Kidney (tissue), 14 donors: ENCODE results near the gene EXO1. TPM values are rescaled to one million over a fixed set of nuclear protein-coding genes. Genes with fewer than 3 reads are reported as not detected.

Experiments used
- DNase-seq, 5 donors: peaks; one replicate each; pipeline ENCODE4 v3.0.0-alpha.2; 2013 to 2020
- FAIRE-seq: peaks from 2 replicates; lab custom pipeline; 2012; peaks lifted over from hg19 to GRCh38; lab: Jason Lieb, UNC
- H3K27ac ChIP-seq, 2 donors: one replicate each; pipeline ENCODE4 v1.7.0; 2013; ENCODE audit warnings: low read depth in 2 of 2, low read length in 2 of 2, inconsistent platforms in 1 of 2
- H3K27me3 ChIP-seq: one replicate; pipeline ENCODE4 v1.7.1; 2013; ENCODE audit warnings: low read length, inconsistent platforms; ENCODE audit not compliant: control insufficient read depth, insufficient read depth
- H3K36me3 ChIP-seq, 3 donors: one replicate each; pipeline versions ENCODE4 v1.7.0 to v1.7.1; 2013; ENCODE audit warnings: low read length in 3 of 3, control low read depth in 1 of 3, inconsistent platforms in 1 of 3; ENCODE audit not compliant: insufficient read depth in 3 of 3, control insufficient read depth in 2 of 3
- H3K4me1 ChIP-seq, 3 donors: one replicate each; pipeline versions ENCODE4 v1.7.0 to v1.7.1; 2013; ENCODE audit warnings: low read length in 3 of 3, inconsistent platforms in 1 of 3, low read depth in 1 of 3; ENCODE audit not compliant: control insufficient read depth in 2 of 3, insufficient read depth in 2 of 3
- H3K4me3 ChIP-seq, 3 donors: one replicate each; pipeline versions ENCODE4 v1.7.0 to v1.8.1; 2013; ENCODE audit warnings: low read length in 3 of 3, control low read depth in 1 of 3, inconsistent platforms in 1 of 3
- H3K9ac ChIP-seq, 3 donors: one replicate each; pipeline versions ENCODE4 v1.7.0 to v1.7.1; 2013; ENCODE audit warnings: low read length in 3 of 3, control low read depth in 1 of 3, inconsistent platforms in 1 of 3
- H3K9me3 ChIP-seq, 3 donors: one replicate each; pipeline versions ENCODE4 v1.7.0 to v1.7.1; 2013; ENCODE audit warnings: low read length in 3 of 3, control low read depth in 1 of 3, inconsistent platforms in 1 of 3; ENCODE audit not compliant: control insufficient read depth in 2 of 3, insufficient read depth in 1 of 3
- intact Hi-C: fragments of 100-400 bp; cut with DNase I; formaldehyde crosslinking; loops from one replicate; pipeline ENCODE4 v1.11.1; 2022
- polyA plus RNA-seq: library from polyadenylated mRNA; stranded (reverse); fragments of 350-450 nt; fragmentation: Illumina TruSeq; extraction: RNeasy Lipid Tissue Mini Kit (QIAGEN cat#74804); gene quantifications from one replicate; pipeline ENCODE4 v1.2.3, GENCODE V29; 2014; ENCODE audit warnings: low read depth, low replicate concordance; ENCODE audit not compliant: insufficient read depth
- total RNA-seq: library from RNA; stranded (reverse); fragmentation: NEBNext Ultra II Directional; extraction: Animal tissue kit (Norgen Biotek cat#: 25700); gene quantifications from one replicate; pipeline ENCODE4 v1.2.1, GENCODE V29; 2021
- TF ChIP-seq, protein P1 (sequence below): IDR thresholded peaks from 3 replicates; pipeline ENCODE4 v1.5.1; 2012; ENCODE audit warnings: mild to moderate bottlenecking, moderate library complexity, borderline replicate concordance; ENCODE audit not compliant: insufficient read depth; ENCODE audit errors: extremely low read depth
- donor health status: control.
- donor health status: control.
- donor health status: control.
- donor health status: control.
- donor health status: control.
- donor health status: DM: yes; HTN: yes; CAD: no.
- donor health status: Normal renal cell carcinoma (clear cell type).

The EXO1 gene
- total and polyA plus RNA-seq, 2 donors from 2014 or later = 0.69 TPM; not detected in 1

DNA sequence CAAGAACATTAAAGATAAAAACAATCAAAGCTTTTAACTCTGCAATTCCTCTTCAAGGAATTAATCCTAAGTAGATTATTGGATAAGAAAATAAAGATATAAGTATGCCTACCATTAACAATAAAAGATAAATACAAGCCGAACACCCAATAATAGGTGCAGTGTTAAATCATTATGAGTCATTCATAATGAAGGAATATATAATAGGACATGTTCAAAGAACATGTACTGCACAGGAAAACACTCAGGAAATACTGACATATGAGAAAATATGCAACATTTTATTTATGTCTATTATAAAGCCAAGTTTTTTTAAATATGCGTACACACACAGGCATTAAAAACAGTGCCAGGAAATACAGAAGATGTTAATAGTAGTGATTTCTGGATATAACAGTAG lies 11.1 kb upstream of the EXO1 start:
- TF ChIP-seq, protein P1, sequence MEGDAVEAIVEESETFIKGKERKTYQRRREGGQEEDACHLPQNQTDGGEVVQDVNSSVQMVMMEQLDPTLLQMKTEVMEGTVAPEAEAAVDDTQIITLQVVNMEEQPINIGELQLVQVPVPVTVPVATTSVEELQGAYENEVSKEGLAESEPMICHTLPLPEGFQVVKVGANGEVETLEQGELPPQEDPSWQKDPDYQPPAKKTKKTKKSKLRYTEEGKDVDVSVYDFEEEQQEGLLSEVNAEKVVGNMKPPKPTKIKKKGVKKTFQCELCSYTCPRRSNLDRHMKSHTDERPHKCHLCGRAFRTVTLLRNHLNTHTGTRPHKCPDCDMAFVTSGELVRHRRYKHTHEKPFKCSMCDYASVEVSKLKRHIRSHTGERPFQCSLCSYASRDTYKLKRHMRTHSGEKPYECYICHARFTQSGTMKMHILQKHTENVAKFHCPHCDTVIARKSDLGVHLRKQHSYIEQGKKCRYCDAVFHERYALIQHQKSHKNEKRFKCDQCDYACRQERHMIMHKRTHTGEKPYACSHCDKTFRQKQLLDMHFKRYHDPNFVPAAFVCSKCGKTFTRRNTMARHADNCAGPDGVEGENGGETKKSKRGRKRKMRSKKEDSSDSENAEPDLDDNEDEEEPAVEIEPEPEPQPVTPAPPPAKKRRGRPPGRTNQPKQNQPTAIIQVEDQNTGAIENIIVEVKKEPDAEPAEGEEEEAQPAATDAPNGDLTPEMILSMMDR = no peak
- H3K27ac ChIP-seq = no peak overlapping the region
- H3K4me1 ChIP-seq = no peaks in the 10 kb centered on the region
- FAIRE-seq = no peak
- H3K36me3 ChIP-seq = no peaks in the 10 kb centered on the region
- H3K9me3 ChIP-seq = no peaks in the 10 kb centered on the region
- H3K9ac ChIP-seq = no peak overlapping the region
- no peaks in the 10 kb centered on the region for H3K27me3 ChIP-seq
- H3K4me3 ChIP-seq = no peak overlapping the region
- no peak for DNase-seq
- intact Hi-C loops = no loop called here

DNA sequence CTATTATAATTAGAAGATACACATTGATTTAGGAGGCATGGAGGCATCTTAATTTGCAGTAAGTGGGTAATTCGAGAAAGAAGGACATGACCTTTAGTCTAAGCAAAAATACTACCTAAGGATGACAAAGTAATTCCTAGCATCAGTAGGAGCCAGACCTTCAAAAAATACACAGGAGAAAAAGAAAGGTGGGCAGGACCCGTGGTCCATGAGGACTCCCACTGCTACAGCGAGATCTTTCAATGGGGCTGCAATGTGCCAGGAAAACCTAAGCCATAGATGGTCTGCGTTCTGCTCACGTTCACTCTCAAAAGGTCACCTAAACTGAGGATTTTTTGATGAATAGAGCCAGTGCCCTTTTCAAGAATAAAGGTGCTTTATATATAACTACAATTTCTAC lies 10.6 kb upstream of the EXO1 start:
- no peaks in the 10 kb centered on the region for H3K27me3 ChIP-seq

DNA sequence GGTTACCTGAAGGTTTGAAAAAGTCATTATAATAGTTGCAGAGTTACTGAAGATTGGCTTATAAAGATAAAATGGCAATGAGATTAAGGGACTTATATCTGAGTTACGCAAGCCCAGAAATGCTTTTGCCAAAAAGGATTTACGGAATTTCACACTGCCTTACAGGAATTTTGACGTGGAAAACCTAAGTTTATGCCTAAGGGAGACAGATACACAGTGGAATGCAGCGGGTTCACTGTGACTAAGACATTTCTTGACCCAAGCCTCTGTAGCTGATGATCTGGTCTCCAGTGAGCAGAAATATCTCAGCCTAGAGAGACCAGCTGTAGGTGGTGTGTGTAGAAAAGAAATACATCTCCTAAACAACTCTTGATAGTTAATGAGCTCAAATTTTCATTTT lies 10.1 kb upstream of the EXO1 start:
- DNase-seq (no peak), FAIRE-seq (no peak)
- no peaks in the 10 kb centered on the region for H3K4me1 ChIP-seq
- H3K27ac ChIP-seq = no peak overlapping the region
- TF ChIP-seq, protein P1 = no peak
- no peak overlapping the region for H3K4me3 ChIP-seq
- H3K9ac ChIP-seq = no peak overlapping the region
- no peaks in the 10 kb centered on the region for H3K27me3 ChIP-seq
- intact Hi-C loops = no loop called here
- H3K36me3 ChIP-seq = no peaks in the 10 kb centered on the region
- no peaks in the 10 kb centered on the region for H3K9me3 ChIP-seq

More for the DNA sequence above, 10.6 kb upstream of the EXO1 start:
- FAIRE-seq (no peak), DNase-seq (no peak)
- intact Hi-C loops = no loop called here
- Histone ChIP-seq H3K27ac (no peak overlapping the region), H3K9me3 (no peaks in the 10 kb centered on the region), H3K36me3 (no peaks in the 10 kb centered on the region), H3K9ac (no peak overlapping the region), H3K4me3 (no peak overlapping the region), H3K4me1 (no peaks in the 10 kb centered on the region)
- TF ChIP-seq, protein P1 = no peak

DNA sequence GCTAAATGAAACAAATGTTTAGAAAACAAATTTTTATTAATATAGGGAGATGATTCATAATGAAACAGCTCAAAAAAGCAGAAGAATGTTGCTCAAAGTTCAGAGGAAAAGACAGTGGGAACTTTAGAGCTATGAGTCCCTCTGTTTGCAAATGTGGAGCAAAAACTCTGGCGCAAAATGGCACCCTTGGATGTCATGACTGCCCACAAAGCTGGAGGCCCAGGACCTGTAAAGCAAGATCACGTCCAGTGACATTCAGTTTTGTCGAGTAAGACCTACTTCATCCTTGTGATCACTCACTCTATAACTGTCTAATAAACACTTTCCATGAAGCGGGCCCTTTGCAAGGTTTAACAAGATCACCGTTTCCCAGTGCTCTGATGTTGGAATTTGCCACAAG lies 9.1 kb upstream of the EXO1 start:
- TF ChIP-seq, protein P1 = no peak
- intact Hi-C loops = no loop called here
- Histone ChIP-seq H3K36me3 (no peaks in the 10 kb centered on the region), H3K27me3 (no peaks in the 10 kb centered on the region), H3K4me3 (no peak overlapping the region), H3K9ac (no peak overlapping the region), H3K4me1 (no peaks in the 10 kb centered on the region), H3K27ac (no peak overlapping the region), H3K9me3 (no peaks in the 10 kb centered on the region)
- no peak for FAIRE-seq
- no peak for DNase-seq
